Fibroblast of lung (primary cell): ENCODE data around the gene KYAT1.

Source experiments
- EZH2 ChIP-seq: IDR thresholded peaks from 2 replicates; pipeline ENCODE4 v1.5.1; 2012; ENCODE audit warnings: low read length, control low read depth, mild to moderate bottlenecking; ENCODE audit errors: missing control alignments
- TF ChIP-seq, protein P1 (sequence below), 2 donors: IDR thresholded peaks in 1 of 2; conservative IDR thresholded peaks in 1 of 2; 1 replicate in 1 of 2; 2 replicates in 1 of 2; pipeline ENCODE4 v1.5.1; 2011 to 2012; ENCODE audit warnings: low read length in 2 of 2, control low read depth in 1 of 2, inconsistent platforms in 1 of 2, low read depth in 1 of 2, mild to moderate bottlenecking in 1 of 2

DNA sequence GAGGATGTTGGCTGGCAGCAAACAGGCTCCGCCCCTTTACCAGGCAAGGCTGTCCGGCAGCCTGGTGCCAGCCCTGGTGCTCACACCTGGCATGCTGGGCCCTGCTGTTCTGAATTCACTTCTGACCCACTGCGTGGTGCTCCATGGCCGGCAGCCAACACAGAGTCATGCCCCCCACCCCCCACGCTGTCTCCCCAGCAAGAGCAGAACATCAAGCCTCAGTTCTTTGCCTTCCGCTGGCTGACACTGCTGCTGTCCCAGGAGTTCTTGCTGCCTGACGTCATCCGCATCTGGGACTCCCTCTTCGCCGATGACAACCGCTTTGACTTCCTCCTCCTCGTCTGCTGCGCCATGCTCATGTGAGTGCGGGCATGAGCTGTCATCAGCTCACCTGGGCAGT lies 76.1 kb downstream of the KYAT1 start:
- TF ChIP-seq, protein P1, sequence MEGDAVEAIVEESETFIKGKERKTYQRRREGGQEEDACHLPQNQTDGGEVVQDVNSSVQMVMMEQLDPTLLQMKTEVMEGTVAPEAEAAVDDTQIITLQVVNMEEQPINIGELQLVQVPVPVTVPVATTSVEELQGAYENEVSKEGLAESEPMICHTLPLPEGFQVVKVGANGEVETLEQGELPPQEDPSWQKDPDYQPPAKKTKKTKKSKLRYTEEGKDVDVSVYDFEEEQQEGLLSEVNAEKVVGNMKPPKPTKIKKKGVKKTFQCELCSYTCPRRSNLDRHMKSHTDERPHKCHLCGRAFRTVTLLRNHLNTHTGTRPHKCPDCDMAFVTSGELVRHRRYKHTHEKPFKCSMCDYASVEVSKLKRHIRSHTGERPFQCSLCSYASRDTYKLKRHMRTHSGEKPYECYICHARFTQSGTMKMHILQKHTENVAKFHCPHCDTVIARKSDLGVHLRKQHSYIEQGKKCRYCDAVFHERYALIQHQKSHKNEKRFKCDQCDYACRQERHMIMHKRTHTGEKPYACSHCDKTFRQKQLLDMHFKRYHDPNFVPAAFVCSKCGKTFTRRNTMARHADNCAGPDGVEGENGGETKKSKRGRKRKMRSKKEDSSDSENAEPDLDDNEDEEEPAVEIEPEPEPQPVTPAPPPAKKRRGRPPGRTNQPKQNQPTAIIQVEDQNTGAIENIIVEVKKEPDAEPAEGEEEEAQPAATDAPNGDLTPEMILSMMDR (conservative IDR thresholded peaks at IDR 0.05 in 1 of 2, IDR thresholded peaks at IDR 0.05 in 1 of 2; ENCODE audit: low read depth in 1 of 2, low read length in 2 of 2) = no peak
- TF ChIP-seq EZH2 = no peak
